GM21381 (cell line): ENCODE data around the gene CHGA.
A peak's percentile ranks its signal among the peaks of the same experiment; 100 is the strongest.

ENCODE experiments used
- ATAC-seq: cut with Tn5 transposase; IDR thresholded peaks from one replicate; pipeline ENCODE4 v1.9.1; 2021; ENCODE audit warnings: mild to moderate bottlenecking, moderate library complexity; ENCODE audit not compliant: unreplicated experiment

CHGA gene

GRCh38 chr14:92942976-92943710, 20.2 kb downstream of the CHGA start:
- ATAC-seq = no peak

DNA sequence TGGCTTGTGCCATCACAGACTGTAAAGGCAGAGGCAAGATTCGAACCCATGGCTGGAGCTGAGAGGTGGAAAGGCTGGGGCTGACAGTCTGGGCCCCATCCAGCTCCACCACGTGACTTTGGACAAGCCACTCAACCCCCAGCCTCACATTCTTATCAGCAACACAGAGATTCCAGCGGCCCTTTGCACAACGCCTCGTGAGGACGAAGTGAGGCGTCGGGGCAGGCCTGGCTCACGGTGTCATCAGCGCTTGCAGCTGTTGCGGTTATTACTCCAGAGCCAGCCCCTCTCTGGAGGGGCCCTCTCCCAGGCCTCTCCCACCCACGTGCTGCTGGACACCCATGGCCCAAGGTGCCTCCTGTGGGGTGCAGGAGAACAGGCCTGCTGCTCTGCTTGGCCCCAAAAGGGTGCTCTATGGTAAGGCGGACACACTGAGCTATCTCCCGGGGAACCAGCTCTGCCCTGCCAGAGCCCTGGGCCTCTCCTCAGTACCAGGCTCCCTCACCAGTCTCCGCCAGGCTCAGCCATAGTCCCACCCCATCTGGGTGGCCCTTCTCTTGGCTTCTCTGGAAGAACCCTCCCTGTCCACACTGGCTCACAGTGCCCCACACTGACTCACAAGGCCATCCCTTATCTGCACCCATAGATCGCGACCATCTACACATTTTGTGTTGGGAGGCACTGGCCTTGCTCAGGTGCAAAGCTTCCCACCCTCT, 21.1 kb downstream of the CHGA start:
- no peak for ATAC-seq

- ATAC-seq = no peak
Measured at GRCh38 chr14:92944976-92945375, 22.0 kb downstream of the CHGA start.

DNA sequence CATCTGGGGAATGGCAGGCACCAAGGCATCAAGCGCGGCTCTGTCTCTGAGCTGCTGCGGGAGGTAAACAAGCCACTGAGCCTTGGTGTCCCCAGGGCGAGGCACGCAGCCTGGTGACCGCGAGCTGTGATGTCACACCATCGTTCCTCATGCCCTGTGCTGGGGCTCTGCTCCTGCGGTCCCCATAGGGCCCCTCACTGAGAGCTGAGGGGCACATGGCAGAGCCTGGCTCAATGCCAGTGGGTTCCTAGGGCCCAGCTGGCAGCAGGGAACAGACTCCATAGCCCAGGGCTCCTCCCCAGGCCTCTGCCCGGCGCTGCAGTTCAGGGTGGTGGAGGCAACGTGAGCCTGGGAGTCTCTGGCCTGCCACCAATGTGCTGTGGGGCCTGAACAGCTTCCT, 22.6 kb downstream of the CHGA start:
- ATAC-seq = no peak

- ATAC-seq = no peak
Measured at GRCh38 chr14:92945959-92946846, 23.3 kb downstream of the CHGA start.

GRCh38 chr14:92946847-92947545, 24.0 kb downstream of the CHGA start:
- ATAC-seq = no peak

GRCh38 chr14:92948647-92949046, 25.7 kb downstream of the CHGA start:
- no peak for ATAC-seq

GRCh38 chr14:92949496-92950192, 26.7 kb downstream of the CHGA start:
- no peak for ATAC-seq

- ATAC-seq = no peak
Measured at GRCh38 chr14:92950193-92950540, 27.2 kb downstream of the CHGA start.

GRCh38 chr14:92950773-92951172, 27.8 kb downstream of the CHGA start:
- no peak for ATAC-seq

GRCh38 chr14:92951261-92951660, 28.3 kb downstream of the CHGA start:
- no peak for ATAC-seq

DNA sequence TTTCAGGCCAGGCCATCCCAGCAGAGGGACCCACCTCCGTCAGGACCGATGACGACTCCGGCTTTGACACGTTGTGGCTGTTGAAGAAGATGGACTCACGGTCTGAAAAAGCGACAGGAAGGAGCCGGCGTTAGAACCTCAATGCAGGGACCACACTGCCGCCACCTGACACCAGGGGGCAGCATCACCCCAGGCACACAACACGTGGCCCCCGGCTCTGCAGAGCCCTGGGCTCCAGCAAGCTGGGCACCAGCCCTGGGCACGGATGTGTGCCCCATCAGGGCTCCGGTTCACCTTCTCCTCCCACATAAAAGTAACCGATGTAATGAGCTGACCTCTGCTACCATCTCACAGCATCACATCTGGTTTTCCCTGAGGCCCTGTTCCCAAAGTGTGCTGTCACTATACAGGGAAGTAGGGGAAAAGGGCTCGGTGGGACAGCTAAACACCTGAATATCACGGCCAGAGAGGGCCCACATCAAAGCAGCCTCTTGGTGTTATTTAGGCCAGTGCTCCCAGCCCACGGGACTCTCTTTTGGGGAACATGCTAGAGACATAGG, 29.0 kb downstream of the CHGA start:
- ATAC-seq = peak; percentile 96

DNA sequence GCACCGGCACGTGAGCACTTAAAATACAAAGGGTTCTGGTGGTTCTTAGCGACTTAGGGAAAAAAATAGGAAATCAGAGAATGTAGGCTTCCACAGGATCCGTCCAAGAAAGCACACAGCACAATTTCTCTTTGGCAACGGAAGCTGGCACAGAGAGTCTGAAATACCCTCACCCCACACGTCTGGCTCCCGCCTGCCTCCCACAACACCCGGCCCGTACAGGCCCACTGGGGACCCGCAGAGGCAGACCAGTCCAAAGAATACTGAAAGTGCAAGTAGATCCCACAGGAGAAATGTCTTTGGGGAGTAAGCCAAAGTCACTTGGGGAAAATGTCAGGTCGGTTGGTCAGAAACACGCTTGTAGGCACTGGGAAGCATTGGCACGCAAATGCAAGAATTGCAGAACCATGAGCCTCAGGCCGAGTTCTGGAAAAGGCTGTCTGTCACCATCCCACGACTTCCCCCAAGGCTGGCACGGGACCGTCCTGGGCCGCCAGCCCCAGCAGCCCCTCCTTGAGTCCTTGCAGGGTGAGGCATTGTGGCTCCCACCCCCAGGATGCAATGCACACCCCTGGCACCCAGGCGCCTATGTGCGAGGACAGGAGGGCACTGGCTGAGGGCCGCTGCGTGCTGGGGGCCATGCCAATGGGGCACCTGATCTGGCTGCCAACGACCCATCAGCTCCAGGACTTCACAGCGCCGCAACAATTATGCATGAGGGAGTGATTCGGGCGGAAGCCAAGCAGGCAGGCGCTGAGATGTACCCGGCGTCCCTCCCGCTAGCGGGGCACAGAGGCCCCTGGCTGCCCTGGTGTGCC, 29.7 kb downstream of the CHGA start:
- no peak for ATAC-seq

GRCh38 chr14:92953526-92953925, 30.6 kb downstream of the CHGA start:
- no peak for ATAC-seq

DNA sequence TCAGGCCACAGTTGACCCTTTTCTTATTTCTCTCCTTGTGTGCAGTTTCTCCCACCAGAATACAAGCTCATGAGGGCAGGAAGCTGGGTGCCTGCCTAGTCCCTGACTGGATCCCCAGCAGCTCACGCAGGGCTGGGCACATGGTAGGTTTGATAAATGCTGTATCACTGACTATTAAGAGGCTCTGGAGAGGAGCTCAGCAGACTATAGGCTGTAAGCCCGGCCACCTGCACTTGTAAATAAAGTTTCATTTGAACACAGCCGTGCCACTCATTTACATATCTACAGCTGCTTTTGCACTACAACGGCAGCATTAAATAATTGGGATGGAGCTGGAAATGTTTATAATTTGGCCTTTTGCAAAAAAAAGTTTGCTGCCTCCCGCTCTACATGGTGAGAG, 32.0 kb downstream of the CHGA start:
- ATAC-seq = no peak

- ATAC-seq = no peak
Measured at GRCh38 chr14:92955381-92955780, 32.4 kb downstream of the CHGA start.

DNA sequence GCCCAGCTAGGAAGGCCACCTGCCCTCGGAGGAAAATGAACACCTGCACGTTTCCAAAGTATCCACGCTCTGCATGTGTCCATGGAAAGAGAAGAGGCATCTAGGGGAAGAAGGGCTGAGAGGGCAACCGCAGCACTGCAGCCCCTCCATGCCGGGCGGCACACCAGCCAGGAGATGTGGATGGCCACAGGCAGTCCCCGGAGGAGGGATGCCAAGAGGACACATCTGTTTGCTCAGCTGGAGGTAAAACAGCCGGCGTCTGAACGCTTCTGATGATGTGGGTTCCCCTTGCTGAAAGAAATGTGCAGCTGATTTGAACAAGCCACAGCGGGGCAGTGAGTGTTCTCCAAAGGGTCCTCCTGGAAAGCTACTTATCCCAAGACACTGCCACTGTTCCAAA, 34.0 kb downstream of the CHGA start:
- no peak for ATAC-seq

DNA sequence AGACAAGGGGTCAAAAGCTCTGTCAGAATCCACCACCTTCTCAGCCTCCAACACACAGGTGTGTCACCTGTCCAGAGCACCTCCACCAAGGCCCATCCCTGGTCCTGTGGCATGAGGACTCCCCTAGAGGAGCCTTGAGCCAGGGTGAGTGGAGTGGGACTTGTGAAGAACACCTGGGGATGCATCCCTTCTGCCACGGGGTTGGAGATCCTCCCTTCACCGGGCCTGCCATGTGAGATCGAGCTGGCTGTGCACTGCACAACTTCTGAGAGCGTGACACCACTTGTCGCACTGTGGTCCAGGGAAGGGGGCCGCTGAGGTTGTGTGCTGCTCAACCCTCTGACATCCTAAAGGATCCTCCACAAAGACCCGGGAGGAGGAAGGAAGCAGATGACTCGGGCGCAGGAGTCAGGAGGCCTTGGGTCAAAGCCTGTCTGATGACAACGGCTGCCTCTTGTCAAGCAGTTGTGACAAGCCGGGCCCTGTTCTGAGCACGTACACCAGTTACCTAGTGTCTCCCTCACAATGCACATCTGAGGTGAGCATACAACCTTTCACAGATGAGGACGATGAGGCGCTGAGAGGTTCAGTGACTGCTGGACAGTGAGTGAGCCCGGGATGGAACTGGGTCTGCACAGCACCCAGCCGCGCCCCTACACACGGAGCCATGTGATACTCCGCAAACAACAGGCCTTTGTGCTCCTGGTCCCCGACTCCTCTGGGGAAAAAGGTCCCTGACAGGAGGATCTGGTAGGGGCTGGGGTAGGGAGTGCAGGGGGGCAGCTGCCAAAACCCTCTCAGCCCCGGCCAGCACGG, 35.6 kb downstream of the CHGA start:
- ATAC-seq = no peak

DNA sequence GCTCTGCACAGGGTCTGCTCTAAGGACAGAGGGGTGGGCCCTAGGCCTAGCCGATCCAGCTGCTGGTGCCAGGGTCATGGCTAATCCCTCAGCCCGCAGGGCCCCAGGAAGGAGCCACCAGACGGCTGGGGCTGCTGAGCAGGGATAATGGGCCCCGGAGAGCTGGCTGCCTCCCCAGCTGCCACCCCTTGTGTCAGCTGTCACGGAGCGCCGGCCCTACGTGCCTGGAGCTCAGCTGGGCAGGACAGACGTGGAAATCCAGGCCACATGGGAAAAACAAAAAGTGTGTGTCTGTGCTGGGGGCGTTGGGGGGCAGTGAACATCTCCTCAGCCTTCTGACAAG, 36.2 kb downstream of the CHGA start:
- ATAC-seq = no peak
